WTC11 (cell line): ENCODE results near the gene CLEC4C. TPM values are rescaled to one million over a fixed set of nuclear protein-coding genes. Genes with fewer than 3 reads are reported as not detected.
A peak's percentile ranks its signal among the peaks of the same experiment; 100 is the strongest.

Source experiments
- ATAC-seq: fragments of 200-7000 bp; cut with Tn5 transposase; 2 replicates; pipeline ENCODE4 v1.10.0; 2021; ENCODE audit warnings: mild to moderate bottlenecking, moderate library complexity
- CTCF ChIA-PET: fragments of 300-600 bp; sonication (Branson Sonifier 250); formaldehyde crosslinking; loops from one replicate; lab custom pipeline; 2021; ENCODE audit warnings: antibody characterized with exemption; lab: Charles Lee
- POLR2A ChIA-PET: fragments of 350-600 bp; sonication (Branson Sonifier 250); formaldehyde crosslinking; loops from one replicate; lab custom pipeline; 2021; ENCODE audit warnings: antibody characterized with exemption; lab: Charles Lee
- DNase-seq: peaks from one replicate; pipeline ENCODE4 v3.0.0; 2021; ENCODE audit warnings: low spot score
- H3K27ac Mint-ChIP-seq: 2 replicates; pipeline ENCODE4 v1.8.0; 2021; ENCODE audit warnings: mixed read lengths
- H3K27me3 Mint-ChIP-seq: 2 replicates; pipeline ENCODE4 v1.8.0; 2021; ENCODE audit warnings: low read depth, mild to moderate bottlenecking, moderate library complexity, mixed read lengths
- H3K36me3 Mint-ChIP-seq: 2 replicates; pipeline ENCODE4 v1.8.0; 2021; ENCODE audit warnings: mixed read lengths
- H3K4me1 Mint-ChIP-seq: 2 replicates; pipeline ENCODE4 v1.8.0; 2022; ENCODE audit warnings: mixed read lengths
- H3K4me3 Mint-ChIP-seq: 2 replicates; pipeline ENCODE4 v1.8.0; 2021; ENCODE audit warnings: mild to moderate bottlenecking, moderate library complexity, mixed read lengths
- H3K9me3 Mint-ChIP-seq: 2 replicates; pipeline ENCODE4 v1.8.0; 2021; ENCODE audit warnings: mixed read lengths
- AFF4 ChIP-seq: sonication (generic); formaldehyde crosslinking; IDR thresholded peaks from 2 replicates; pipeline ENCODE4 v1.8.1; 2023; ENCODE audit warnings: mild to moderate bottlenecking, missing genetic modification reagents, borderline replicate concordance
- CBFB ChIP-seq: sonication (generic); formaldehyde crosslinking; IDR thresholded peaks from 2 replicates; pipeline ENCODE4 v1.8.1; 2022; ENCODE audit warnings: mild to moderate bottlenecking, low read depth, missing genetic modification reagents
- CREM ChIP-seq: sonication (generic); formaldehyde crosslinking; IDR thresholded peaks from 2 replicates; pipeline ENCODE4 v1.8.1; 2022; ENCODE audit warnings: mild to moderate bottlenecking, missing genetic modification reagents, moderate library complexity
- E2F1 ChIP-seq: sonication (generic); formaldehyde crosslinking; IDR thresholded peaks from 2 replicates; pipeline ENCODE4 v1.8.0; 2022; ENCODE audit warnings: mild to moderate bottlenecking, missing genetic modification reagents
- EMX1 ChIP-seq: fragments of 250-450 bp; sonication (Bioruptor Pico); IDR thresholded peaks from 2 replicates; pipeline ENCODE4 v1.8.0; 2021; ENCODE audit warnings: mild to moderate bottlenecking
- FOXJ3 ChIP-seq: sonication (generic); formaldehyde crosslinking; IDR thresholded peaks from 2 replicates; pipeline ENCODE4 v1.9.0; 2021; ENCODE audit warnings: missing genetic modification reagents, mild to moderate bottlenecking, borderline replicate concordance
- FOXP4 ChIP-seq: sonication (generic); formaldehyde crosslinking; IDR thresholded peaks from 2 replicates; pipeline ENCODE4 v1.8.0; 2022; ENCODE audit warnings: mild to moderate bottlenecking, missing genetic modification reagents
- GABPB1 ChIP-seq: sonication (generic); formaldehyde crosslinking; IDR thresholded peaks from 2 replicates; pipeline ENCODE4 v1.8.1; 2023; ENCODE audit warnings: mild to moderate bottlenecking, missing genetic modification reagents
- GTF2I ChIP-seq: fragments of 250-450 bp; sonication (Bioruptor Pico); conservative IDR thresholded peaks from 2 replicates; pipeline ENCODE4 v1.4.0; 2021; ENCODE audit warnings: mild to moderate bottlenecking
- HMGA2 ChIP-seq: fragments of 250-450 bp; sonication (Bioruptor Pico); IDR thresholded peaks from 2 replicates; pipeline ENCODE4 v1.4.0; 2021; ENCODE audit warnings: mild to moderate bottlenecking, moderate library complexity
- MXD4 ChIP-seq: fragments of 250-450 bp; sonication (Bioruptor Pico); IDR thresholded peaks from 2 replicates; pipeline ENCODE4 v1.8.0; 2021; ENCODE audit warnings: mild to moderate bottlenecking, moderate library complexity, borderline replicate concordance
- OVOL2 ChIP-seq: fragments of 250-450 bp; sonication (Bioruptor Pico); IDR thresholded peaks from 2 replicates; pipeline ENCODE4 v1.9.0; 2021; ENCODE audit warnings: mild to moderate bottlenecking, borderline replicate concordance
- PRDM15 ChIP-seq: sonication (generic); formaldehyde crosslinking; IDR thresholded peaks from 2 replicates; pipeline ENCODE4 v1.8.0; 2022; ENCODE audit warnings: missing genetic modification reagents
- TEAD1 ChIP-seq: sonication (generic); formaldehyde crosslinking; IDR thresholded peaks from 2 replicates; pipeline ENCODE4 v1.8.0; 2022; ENCODE audit warnings: mild to moderate bottlenecking, missing genetic modification reagents
- USF1 ChIP-seq: sonication (generic); formaldehyde crosslinking; IDR thresholded peaks from 2 replicates; pipeline ENCODE4 v1.8.0; 2022; ENCODE audit warnings: mild to moderate bottlenecking, missing genetic modification reagents
- ZBTB21 ChIP-seq: sonication (generic); formaldehyde crosslinking; IDR thresholded peaks from 2 replicates; pipeline ENCODE4 v1.8.1; 2023; ENCODE audit warnings: mild to moderate bottlenecking, missing genetic modification reagents, borderline replicate concordance
- ZNF121 ChIP-seq: sonication (generic); formaldehyde crosslinking; IDR thresholded peaks from 2 replicates; pipeline ENCODE4 v1.8.0; 2023; ENCODE audit warnings: missing genetic modification reagents
- ZNF317 ChIP-seq: sonication (generic); formaldehyde crosslinking; IDR thresholded peaks from 2 replicates; pipeline ENCODE4 v1.8.1; 2023; ENCODE audit warnings: low read depth, mild to moderate bottlenecking, moderate library complexity, missing genetic modification reagents, borderline replicate concordance
- ZNF396 ChIP-seq: fragments of 250-450 bp; sonication (Bioruptor Pico); IDR thresholded peaks from 2 replicates; pipeline ENCODE4 v1.8.0; 2021; ENCODE audit warnings: mild to moderate bottlenecking, moderate library complexity, borderline replicate concordance
- ZNF671 ChIP-seq: fragments of 250-450 bp; sonication (Bioruptor Pico); IDR thresholded peaks from 2 replicates; pipeline ENCODE4 v1.8.0; 2021; ENCODE audit warnings: mild to moderate bottlenecking
- total RNA-seq: library from RNA; stranded (reverse); gene quantifications from 3 replicates; pipeline ENCODE4 v1.2.3, GENCODE V29; 2021

The CLEC4C gene
- total RNA-seq, 1 experiment from 2014 or later = 0.50 TPM

- no peak for DNase-seq
- H3K27ac Mint-ChIP-seq = peak overlapping the region; percentile 71
- ChIA-PET CTCF (interaction anchor here (0.6 to 1.4 kb wide), 7 partner anchors 11 to 165 kb away, joined by 3 to 4 read pairs (median 4); partner anchors contain the start of gene NANOG), POLR2A (interaction anchor here (0.6 to 1.0 kb wide), 2 partner anchors 12 kb away, joined by 3 to 4 read pairs; no protein-coding TSS in a partner anchor)
- TF ChIP-seq E2F1 (CRISPR knock-in tag) (no peak), CBFB (CRISPR knock-in tag) (no peak), FOXP4 (CRISPR knock-in tag) (no peak), ZBTB21 (no peak), ZNF121 (CRISPR knock-in tag) (no peak), GTF2I (CRISPR knock-in tag) (no peak), FOXJ3 (CRISPR knock-in tag) (no peak), AFF4 (CRISPR knock-in tag) (no peak), MXD4 (CRISPR knock-in tag) (no peak), GABPB1 (CRISPR knock-in tag) (no peak), EMX1 (no peak), ZNF396 (CRISPR knock-in tag) (no peak), OVOL2 (CRISPR knock-in tag) (no peak), HMGA2 (CRISPR knock-in tag) (no peak), CREM (no peak), ZNF317 (CRISPR knock-in tag) (no peak), PRDM15 (CRISPR knock-in tag) (no peak), TEAD1 (no peak), ZNF671 (no peak), USF1 (no peak)
- H3K4me1 Mint-ChIP-seq = peaks cover 32% of the 10 kb centered on the region
- H3K9me3 Mint-ChIP-seq = no peaks in the 10 kb centered on the region
- ATAC-seq = no peak; the same call in 1 of the 2 replicates
- no peak overlapping the region for H3K4me3 Mint-ChIP-seq
- H3K36me3 Mint-ChIP-seq = no peaks in the 10 kb centered on the region
- H3K27me3 Mint-ChIP-seq = no peaks in the 10 kb centered on the region
Observed at GRCh38 chr12:7709969-7710675, 37.1 kb downstream of the CLEC4C start.
